HG02884 (cell line): ENCODE results near the gene FAM98C.
"Not testable (repeated sequence)": the region's sequence is repeated elsewhere in the genome, so short reads cannot be mapped to it uniquely, and the experiment has no call there.

Experiments
- ATAC-seq: cut with Tn5 transposase; IDR thresholded peaks from one replicate; pipeline ENCODE4 v1.9.1; 2021; ENCODE audit warnings: mild to moderate bottlenecking, moderate library complexity; ENCODE audit not compliant: unreplicated experiment

Gene FAM98C

GRCh38 chr19:38425222-38425809 is 22.4 kb downstream of the FAM98C start:
- no peak for ATAC-seq

DNA sequence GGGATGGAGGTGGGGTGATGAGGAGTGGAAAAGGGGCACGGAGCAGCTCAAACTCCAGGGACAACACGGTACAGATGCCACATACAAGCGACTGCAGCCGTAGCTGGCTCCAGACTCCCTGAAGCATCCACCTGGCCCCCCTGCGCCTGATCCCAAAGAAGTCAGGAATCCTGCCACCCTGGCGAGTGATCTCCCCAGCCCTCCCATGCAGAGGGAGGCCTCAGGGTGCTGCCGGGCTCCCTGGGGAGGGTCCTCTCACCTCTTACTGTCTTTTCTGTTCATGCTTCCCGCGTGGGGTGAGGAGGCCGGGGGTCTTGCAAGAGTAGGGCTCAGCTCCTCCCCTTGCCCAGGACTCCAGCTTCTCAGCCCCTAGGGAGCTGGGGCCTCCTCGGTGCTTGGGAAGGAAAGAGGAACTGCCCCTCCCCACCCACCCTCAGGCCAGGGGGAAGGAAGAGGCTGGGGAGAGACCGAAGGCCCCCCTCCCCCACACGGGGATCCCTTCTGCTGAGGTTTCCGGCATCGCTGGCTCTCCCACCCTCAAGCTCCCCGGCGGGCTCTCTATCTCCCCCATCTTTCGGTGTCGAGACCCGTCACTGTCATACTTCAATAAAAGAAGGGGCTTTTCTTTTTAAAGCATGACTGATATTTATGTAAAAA is 23.0 kb downstream of the FAM98C start, which contains the start of gene RASGRP4:
RASGRP4 (minus strand) TSS at position 410 of the 657 bp plus-strand sequence; CDS start at position 282, 128 bp downstream.
- no peak for ATAC-seq

DNA sequence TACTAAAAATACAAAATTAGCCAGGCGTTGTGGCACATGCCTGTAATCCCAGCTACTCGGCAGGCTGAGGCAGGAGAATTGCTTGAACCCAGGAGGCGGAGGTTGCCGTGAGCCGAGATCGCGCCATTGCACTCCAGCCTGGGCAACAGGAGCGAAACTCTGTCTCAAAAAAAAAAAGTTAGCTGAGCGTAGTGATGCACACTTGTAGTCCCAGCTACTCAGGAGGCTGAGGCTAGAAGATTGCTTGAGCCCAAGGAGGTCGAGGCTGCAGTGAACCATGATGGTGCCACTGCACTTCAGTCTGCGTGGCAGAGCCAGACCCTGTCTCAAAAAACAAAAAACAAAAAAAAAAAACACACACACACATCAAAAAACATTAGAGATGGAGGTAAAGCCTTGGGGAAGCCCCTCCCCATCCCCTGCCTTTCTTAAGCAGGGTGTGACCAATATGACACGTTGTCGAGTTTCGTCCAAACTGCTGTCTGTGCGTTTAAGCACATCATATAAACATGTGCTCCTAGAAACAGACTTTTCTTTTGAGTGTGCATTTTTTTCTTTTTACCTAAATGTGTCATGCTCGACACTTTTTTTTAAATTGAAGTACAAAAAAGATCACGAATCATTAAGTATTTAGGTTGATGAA is 24.3 kb downstream of the FAM98C start:
- not testable (repeated sequence) for ATAC-seq

- ATAC-seq, result no peak
These were observed 26.3 kb downstream of the FAM98C start for GRCh38 chr19:38429055-38429810.

- ATAC-seq, result no peak
These were observed 26.9 kb downstream of the FAM98C start for GRCh38 chr19:38429811-38430156.

DNA sequence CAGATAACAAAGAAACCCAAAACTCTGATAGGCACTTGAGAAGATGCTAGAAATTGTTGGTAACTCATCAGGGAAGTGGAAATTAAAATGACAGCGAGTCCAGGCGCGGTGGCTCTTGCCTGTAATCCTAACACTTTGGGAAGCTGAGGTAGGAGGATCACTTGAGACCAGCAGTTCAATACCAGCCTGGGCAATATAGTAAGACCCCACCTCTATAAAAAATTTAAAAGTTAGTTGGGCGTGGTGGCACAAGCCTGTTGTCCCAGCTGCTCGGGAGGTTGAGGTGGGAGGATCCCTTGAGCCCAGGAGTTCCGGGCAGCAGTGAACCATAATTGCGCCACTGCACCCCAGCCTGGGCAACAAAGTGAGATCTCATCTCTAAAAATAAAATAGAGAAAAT is 28.0 kb downstream of the FAM98C start:
- no peak for ATAC-seq

DNA sequence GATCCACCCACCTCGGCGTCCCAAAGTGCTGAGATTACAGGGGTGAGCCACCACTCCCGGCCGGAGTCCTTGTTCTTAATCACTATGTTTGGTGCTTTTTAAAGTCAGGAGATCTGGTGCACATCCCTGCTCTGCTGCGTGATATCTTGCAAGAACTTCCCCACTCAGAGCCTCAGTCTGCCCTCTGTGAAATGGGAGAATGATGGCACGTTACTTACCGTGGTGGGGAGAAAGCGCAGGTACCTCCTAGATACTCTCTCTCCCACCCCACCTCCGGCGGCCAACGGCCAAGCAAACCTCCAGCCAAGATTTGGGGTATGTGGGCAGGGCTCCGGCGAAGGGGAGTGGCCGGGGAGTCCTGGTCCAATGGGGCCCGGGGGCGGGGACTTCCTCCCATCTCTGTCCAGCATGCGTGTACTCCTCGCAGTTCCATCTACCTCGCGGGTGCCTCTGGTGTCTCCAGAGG is 30.4 kb downstream of the FAM98C start, which contains the start of gene RYR1:
RYR1 (plus strand) TSS at position 424 of the 466 bp plus-strand sequence. CDS start 139 bp downstream, outside the sequence.
- no peak for ATAC-seq

GRCh38 chr19:38434549-38435051 is 31.7 kb downstream of the FAM98C start:
- no peak for ATAC-seq

DNA sequence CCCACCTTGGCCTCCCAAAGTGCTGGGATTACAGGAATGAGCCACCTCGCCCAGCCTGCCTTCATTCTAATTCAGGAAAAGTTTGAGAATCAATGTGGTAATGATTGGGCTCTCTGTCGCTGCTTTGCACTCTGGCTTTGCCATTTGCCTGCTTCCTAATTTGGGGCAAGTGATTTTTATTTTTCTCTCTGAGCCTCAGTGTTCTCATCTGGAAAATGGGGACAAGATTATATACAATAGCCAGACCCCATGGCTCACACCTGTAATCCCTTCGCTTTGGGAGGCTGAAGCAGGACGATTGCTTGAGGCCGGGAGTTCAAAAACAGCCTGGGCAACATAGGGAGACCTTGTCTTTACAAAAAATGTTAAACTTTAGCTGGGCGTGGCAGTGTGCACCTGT is 34.4 kb downstream of the FAM98C start:
- no peak for ATAC-seq

- no peak for ATAC-seq
These were observed 35.0 kb downstream of the FAM98C start for GRCh38 chr19:38437917-38438316.

DNA sequence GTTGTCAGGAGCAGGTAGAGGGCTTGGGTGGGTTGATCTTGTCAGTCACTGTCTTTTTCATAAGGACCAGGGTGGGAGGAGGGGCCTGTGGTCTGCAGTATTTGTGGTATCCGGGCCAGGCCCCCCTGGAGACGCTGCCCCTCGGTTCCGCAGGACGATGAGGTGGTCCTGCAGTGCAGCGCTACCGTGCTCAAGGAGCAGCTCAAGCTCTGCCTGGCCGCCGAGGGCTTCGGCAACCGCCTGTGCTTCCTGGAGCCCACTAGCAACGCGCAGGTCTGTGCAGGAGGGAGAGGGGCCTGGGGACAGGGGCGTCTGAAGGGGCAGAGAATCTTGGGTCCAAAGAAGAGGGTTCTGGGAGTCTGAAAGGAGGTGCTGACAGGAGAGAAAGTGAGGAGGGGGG is 37.7 kb downstream of the FAM98C start:
- ATAC-seq, result no peak

DNA sequence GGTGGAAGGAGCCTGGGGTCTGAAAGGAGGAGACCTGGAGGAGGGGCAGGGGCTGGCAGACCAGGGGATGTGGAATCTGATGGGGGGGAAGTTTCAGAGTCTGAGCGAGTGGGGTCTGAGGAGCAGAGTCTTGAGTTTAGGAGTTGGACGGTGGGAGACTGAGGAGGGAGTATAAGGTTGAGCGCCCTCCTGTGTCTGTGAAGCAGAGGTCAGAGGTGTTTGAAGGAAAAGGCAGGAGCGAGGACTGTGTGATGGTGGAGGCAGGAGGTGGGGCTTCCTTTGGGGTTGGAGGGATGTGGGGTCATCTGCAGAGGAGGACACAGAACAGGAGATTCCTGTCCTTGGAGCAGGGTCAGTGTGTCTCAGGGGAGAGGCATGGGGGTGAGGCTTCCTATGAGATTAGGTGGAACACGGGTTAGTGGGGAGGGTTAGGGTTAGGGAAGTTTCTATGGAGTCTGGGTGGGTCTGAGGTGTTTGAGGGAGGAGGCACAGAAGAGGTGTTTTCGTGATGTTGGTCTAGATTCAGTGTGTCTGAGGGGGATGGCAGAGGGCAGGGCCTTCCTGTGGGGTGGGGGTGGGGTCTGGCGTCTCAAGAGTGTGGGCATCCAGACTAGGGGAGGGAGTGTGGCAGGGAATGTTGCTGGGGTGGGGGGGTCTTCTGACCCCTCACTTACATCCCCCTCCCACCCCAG is 38.9 kb downstream of the FAM98C start:
- no peak for ATAC-seq

- ATAC-seq, result no peak
These were observed 39.8 kb downstream of the FAM98C start for GRCh38 chr19:38442736-38443135.

GRCh38 chr19:38443458-38443999 is 40.6 kb downstream of the FAM98C start:
- no peak for ATAC-seq

- ATAC-seq, result no peak
These were observed 41.1 kb downstream of the FAM98C start for GRCh38 chr19:38444026-38444425.

- no peak for ATAC-seq
These were observed 42.5 kb downstream of the FAM98C start for GRCh38 chr19:38445362-38445761.

GRCh38 chr19:38448225-38448624 is 45.3 kb downstream of the FAM98C start:
- ATAC-seq, result no peak

DNA sequence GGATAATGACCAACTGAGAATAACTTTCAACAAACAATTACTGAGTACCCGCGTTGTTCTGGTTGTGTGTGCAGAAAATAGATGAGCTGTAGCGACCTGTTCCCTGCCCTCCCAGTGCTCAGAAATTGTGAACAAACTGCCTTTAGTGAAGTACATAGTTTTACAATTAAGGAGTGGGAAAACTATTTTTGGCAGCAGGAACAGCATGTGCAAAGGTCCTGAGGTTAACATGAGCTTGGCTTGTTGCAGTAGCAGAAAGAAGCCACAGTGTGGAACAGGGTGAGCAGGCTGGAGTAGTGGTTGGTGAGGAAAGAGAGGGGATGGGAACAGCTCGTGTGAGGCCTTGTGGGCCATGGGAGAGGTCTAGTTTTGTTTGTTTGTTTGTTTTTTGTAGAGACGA is 46.6 kb downstream of the FAM98C start:
- ATAC-seq, result no peak

DNA sequence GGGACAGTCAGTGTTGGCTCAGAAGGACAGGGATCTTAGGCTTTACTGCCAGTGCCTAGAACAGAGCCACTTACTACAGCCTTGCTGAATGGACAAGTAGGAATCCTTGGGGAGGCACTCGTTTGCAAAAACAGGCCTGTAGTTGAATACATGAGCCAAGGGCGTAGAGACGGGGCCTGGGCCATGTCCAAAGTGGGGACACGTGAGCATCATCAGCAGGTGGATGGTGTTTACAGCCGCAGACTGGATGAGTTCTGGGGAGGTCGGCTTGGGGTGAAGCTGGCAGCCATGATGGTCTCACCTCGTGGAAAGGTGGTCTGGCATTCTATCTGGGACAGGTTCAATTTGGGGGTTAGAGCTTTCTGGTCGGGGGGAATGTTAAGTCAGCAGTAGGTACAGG is 48.1 kb downstream of the FAM98C start:
- ATAC-seq, result no peak

- no peak for ATAC-seq
These were observed 48.7 kb downstream of the FAM98C start for GRCh38 chr19:38451629-38452028.
